OCI-LY1 (cell line): ENCODE results near the gene CASP8.

ENCODE experiments used
- CTCF ChIP-seq: fragments of 200-600 bp; sonication (generic), shearing (Covaris generic); IDR thresholded peaks from 2 replicates; pipeline ENCODE4 v1.5.1; 2017; ENCODE audit warnings: mild to moderate bottlenecking, antibody characterized with exemption, low read length, moderate library complexity, mixed read lengths
- EZH2 ChIP-seq: fragments of 200-600 bp; sonication (generic), shearing (Covaris generic); IDR thresholded peaks from 2 replicates; pipeline ENCODE4 v1.8.0; 2017; ENCODE audit warnings: borderline replicate concordance, mixed run types, mild to moderate bottlenecking, antibody characterized with exemption, low read length, moderate library complexity, mixed read lengths

- TF ChIP-seq CTCF (no peak), EZH2 (no peak)
Measured at GRCh38 chr2:201261906-201262305, 1.6 kb downstream of the CASP8 start.
